BJ (cell line): ENCODE data around the gene HSD17B11. TPM values are rescaled to one million over a fixed set of nuclear protein-coding genes. Genes with fewer than 3 reads are reported as not detected.
"Not testable (repeated sequence)": the region's sequence is repeated elsewhere in the genome, so short reads cannot be mapped to it uniquely, and the experiment has no call there.

ENCODE experiments used
- CTCF ChIA-PET: fragments of 350-600 bp; formaldehyde crosslinking; extraction: SDS; loops from one replicate; lab custom pipeline; 2021; ENCODE audit warnings: antibody characterized with exemption, inconsistent platforms; lab: Yijun Ruan, JAX
- POLR2A ChIA-PET: fragments of 300-600 bp; sonication (Branson Sonifier 250); formaldehyde crosslinking; extraction: SDS; loops from one replicate; lab custom pipeline; 2021; ENCODE audit warnings: antibody characterized with exemption; lab: Charles Lee
- DNase-seq: peaks from one replicate; pipeline ENCODE4 v3.0.0-alpha.2; 2011; ENCODE audit warnings: low read depth
- H3K27me3 ChIP-seq: 2 replicates; pipeline ENCODE4 v1.6.0; 2011; ENCODE audit warnings: low read length; ENCODE audit not compliant: control insufficient read depth, insufficient read depth
- H3K36me3 ChIP-seq: 2 replicates; pipeline ENCODE4 v1.5.1; 2011; ENCODE audit warnings: low read length; ENCODE audit not compliant: control insufficient read depth, insufficient read depth
- H3K4me3 ChIP-seq: 2 replicates; pipeline ENCODE4 v1.5.1; 2011; ENCODE audit warnings: low read depth, mild to moderate bottlenecking, control low read depth, low read length
- polyA plus RNA-seq: library from polyadenylated mRNA; depleted of rRNA; stranded (reverse); fragments of >200 nt; gene quantifications from 2 replicates; pipeline ENCODE4 v1.2.3, GENCODE V29; 2011
- TF ChIP-seq, protein P1 (sequence below): IDR thresholded peaks from 2 replicates; pipeline ENCODE4 v1.5.1; 2011; ENCODE audit warnings: low read depth, mild to moderate bottlenecking, control low read depth, inconsistent platforms, low read length, moderate library complexity; ENCODE audit not compliant: insufficient read depth

HSD17B11 gene
- polyA plus RNA-seq, 1 experiment: 11.2 TPM

GRCh38 chr4:87356832-87357526 lies 34.0 kb downstream of the HSD17B11 start:
- peaks cover 2% of the 10 kb centered on the region for H3K36me3 ChIP-seq
- no peak overlapping the region for H3K4me3 ChIP-seq
- TF ChIP-seq, protein P1, sequence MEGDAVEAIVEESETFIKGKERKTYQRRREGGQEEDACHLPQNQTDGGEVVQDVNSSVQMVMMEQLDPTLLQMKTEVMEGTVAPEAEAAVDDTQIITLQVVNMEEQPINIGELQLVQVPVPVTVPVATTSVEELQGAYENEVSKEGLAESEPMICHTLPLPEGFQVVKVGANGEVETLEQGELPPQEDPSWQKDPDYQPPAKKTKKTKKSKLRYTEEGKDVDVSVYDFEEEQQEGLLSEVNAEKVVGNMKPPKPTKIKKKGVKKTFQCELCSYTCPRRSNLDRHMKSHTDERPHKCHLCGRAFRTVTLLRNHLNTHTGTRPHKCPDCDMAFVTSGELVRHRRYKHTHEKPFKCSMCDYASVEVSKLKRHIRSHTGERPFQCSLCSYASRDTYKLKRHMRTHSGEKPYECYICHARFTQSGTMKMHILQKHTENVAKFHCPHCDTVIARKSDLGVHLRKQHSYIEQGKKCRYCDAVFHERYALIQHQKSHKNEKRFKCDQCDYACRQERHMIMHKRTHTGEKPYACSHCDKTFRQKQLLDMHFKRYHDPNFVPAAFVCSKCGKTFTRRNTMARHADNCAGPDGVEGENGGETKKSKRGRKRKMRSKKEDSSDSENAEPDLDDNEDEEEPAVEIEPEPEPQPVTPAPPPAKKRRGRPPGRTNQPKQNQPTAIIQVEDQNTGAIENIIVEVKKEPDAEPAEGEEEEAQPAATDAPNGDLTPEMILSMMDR: no peak
- ChIA-PET POLR2A (no interaction called here), CTCF (interaction anchor here (0.6 to 2.2 kb wide), 3 partner anchors 12 to 710 kb away, joined by 3 to 7 read pairs (median 6); no protein-coding TSS in a partner anchor)
- H3K27me3 ChIP-seq: no peaks in the 10 kb centered on the region
- DNase-seq: no peak

DNA sequence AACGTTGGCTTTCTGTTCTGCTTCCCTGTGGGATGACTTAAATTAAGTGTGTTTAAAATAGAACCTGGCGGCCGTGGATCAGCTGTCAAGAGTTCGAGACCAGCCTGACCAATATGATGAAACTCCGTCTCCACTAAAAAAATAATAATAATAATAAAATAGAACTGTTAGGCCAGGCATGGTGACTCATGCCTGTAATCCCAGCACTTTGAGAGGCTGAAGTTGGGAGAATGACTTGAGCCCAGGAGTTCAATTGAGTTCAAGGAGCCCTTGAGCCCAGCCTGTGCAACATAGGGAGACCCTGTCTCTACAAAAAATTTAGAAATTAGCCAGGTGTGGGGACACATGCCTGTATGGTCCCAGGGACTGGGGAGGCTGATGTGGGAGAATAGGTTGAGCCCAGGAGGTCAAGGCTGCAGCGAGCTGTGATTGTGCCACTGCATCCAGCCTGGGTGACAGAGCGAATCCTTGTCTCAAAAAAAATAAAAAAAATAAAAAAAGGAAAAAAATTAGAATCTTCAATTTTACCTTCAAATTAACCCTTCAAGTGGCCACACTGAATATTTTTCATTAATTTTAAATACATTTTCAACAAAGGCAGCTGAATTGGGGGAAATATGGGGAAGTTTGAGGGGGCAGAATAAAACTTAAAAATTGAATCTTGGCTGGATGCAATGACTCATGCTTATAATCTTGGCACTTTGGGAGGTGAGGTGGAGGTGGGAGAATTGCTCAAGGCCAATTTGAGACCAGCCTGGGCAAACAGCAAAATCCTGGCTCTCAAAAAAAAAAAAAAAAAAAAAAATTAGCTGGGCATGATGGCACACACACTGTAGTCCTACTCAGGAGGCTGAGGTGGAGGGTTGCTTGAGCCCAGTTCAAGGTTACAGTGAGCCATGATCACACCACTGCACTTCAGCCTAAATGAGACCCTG lies 36.6 kb downstream of the HSD17B11 start:
- POLR2A ChIA-PET: no interaction called here

GRCh38 chr4:87353592-87353991 lies 37.4 kb downstream of the HSD17B11 start:
- DNase-seq: no peak
- TF ChIP-seq, protein P1: peak; percentile 64
- no peaks in the 10 kb centered on the region for H3K36me3 ChIP-seq
- ChIA-PET POLR2A (no interaction called here), CTCF (interaction anchor here (0.7 to 2.4 kb wide), 16 partner anchors 10 to 496 kb away, joined by 3 to 13 read pairs (median 3); no protein-coding TSS in a partner anchor)
- H3K27me3 ChIP-seq: no peaks in the 10 kb centered on the region
- no peak overlapping the region for H3K4me3 ChIP-seq

More for the DNA sequence above, 36.6 kb downstream of the HSD17B11 start:
- Histone ChIP-seq H3K27me3 (no peaks in the 10 kb centered on the region), H3K4me3 (no peak overlapping the region), H3K36me3 (peaks cover 2% of the 10 kb centered on the region)
- CTCF ChIA-PET: interaction anchor here (0.6 to 2.4 kb wide), 17 partner anchors 10 to 1609 kb away, joined by 3 to 13 read pairs (median 3); no protein-coding TSS in a partner anchor
- no peak for DNase-seq
- TF ChIP-seq, protein P1: no peak

GRCh38 chr4:87345139-87345538 lies 45.8 kb downstream of the HSD17B11 start:
- Histone ChIP-seq H3K4me3 (no peak overlapping the region), H3K36me3 (no peaks in the 10 kb centered on the region), H3K27me3 (no peaks in the 10 kb centered on the region)
- ChIA-PET POLR2A (no interaction called here), CTCF (no interaction called here)
- no peak for DNase-seq
- TF ChIP-seq, protein P1: no peak

DNA sequence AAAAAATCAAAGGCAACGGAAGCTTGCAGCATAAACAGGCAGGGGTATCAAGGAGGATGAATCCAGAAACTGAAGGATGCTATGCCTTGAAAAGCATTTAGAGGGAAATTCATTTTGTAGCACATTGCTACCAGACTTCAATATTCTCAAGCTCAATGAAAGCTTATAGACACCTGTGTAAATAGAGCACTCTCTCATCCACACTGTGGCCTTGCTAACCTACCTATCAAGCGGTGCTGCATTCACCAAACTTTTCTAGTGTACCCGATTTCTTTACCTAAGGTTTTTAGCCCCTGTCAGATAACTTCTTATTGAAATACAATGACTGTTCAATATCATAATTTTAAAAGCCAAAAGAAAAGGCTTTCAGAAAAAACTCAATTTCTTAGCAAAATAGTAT lies 48.1 kb downstream of the HSD17B11 start:
- CTCF ChIA-PET: interaction anchor here (1.7 kb wide), 1 partner anchor 11 kb away, joined by 4 read pairs; no protein-coding TSS in a partner anchor
- TF ChIP-seq, protein P1: no peak
- POLR2A ChIA-PET: no interaction called here
- Histone ChIP-seq H3K27me3 (no peaks in the 10 kb centered on the region), H3K4me3 (no peak overlapping the region), H3K36me3 (no peaks in the 10 kb centered on the region)
- no peak for DNase-seq

DNA sequence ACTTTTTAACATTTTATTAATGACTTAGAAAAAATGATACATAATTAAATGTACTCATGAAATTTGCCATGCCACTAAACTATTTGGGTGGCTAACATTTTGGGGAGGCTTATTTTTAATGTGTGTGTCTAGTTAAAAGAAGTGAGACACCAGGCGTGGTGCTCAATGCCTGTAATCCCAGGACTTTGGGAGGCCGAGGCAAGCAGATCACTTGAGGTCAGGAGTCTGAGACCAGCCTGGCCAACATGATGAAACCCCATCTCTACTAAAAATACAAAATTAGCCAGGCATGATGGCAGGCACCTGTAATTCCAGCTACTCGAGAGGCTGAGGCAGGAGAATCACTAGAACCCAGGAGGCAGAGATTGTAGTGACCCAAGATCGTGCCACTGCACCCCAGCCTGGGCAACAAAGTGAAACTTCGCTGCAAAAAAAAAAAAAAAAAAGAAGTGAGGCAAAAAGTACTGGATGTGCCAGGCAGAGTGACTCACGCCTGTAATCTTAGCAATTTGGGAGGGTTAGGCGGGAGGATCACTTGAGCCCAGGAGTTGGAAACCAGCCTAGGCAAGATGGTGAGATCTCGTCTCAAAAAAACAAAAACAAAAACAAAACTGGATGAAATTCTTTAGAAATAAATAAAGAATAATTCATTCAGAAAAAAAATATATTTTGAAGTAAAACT lies 48.9 kb downstream of the HSD17B11 start:
- POLR2A ChIA-PET, H3K27me3 ChIP-seq, H3K36me3 ChIP-seq, H3K4me3 ChIP-seq, DNase-seq: not testable (repeated sequence)
- CTCF ChIA-PET: interaction anchor here (1.7 kb wide), 1 partner anchor 12 kb away, joined by 4 read pairs; no protein-coding TSS in a partner anchor
